HG02610 (cell line): Measurements from ENCODE around the gene LRRC58.
"Not testable (repeated sequence)": the region's sequence is repeated elsewhere in the genome, so short reads cannot be mapped to it uniquely, and the experiment has no call there.

ENCODE experiments used
- ATAC-seq: cut with Tn5 transposase; IDR thresholded peaks from one replicate; pipeline ENCODE4 v1.9.1; 2021; ENCODE audit warnings: mild to moderate bottlenecking, moderate library complexity; ENCODE audit not compliant: unreplicated experiment

Gene LRRC58

DNA sequence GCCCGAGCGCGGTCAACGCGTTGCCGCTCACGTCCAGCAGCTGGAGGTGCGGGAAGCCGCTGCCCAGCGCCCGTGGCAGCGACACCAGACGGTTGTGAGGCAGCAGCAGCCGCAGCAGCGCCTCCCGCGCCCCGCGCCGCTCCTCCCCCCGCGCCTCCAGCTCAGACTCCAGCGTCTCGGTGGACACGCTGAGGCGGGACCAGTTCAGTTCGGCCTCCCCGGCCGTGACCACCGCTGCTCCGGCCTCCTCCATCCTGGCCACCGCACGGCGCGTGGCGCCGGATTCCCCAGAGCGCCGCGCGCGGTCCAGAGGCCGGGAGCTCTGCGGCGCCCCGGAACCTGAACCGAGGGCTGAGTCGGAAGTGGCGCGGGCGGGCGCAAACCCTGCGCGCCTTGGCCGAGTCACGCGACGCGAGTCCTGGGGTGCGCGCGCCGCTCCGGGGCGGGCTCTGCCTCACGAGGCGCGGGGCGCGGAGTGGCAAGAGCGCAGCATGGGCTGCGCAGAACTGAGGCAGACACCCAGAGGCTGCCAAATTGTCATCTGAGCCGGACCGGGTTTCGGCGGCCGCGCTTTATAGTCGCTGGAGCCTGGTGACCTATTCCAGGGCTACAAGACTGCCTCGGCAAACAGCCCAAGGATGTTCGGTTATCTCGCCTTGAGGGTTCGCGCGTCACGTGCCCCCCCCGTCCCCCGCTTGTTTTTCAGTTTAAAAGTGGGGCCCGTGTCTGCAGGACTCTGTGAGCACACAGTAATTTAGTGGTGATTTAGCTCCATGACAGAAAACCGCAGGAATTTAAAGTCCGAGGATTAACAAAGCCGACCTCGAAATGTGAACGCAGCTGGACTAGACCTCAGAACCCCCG lies at the start of gene LRRC58:
Gene LRRC58, minus strand, starts transcription at position 364 of the 864 bp plus-strand sequence. Its CDS starts 111 bp downstream, at position 253.
- peak; percentile 89 for ATAC-seq

DNA sequence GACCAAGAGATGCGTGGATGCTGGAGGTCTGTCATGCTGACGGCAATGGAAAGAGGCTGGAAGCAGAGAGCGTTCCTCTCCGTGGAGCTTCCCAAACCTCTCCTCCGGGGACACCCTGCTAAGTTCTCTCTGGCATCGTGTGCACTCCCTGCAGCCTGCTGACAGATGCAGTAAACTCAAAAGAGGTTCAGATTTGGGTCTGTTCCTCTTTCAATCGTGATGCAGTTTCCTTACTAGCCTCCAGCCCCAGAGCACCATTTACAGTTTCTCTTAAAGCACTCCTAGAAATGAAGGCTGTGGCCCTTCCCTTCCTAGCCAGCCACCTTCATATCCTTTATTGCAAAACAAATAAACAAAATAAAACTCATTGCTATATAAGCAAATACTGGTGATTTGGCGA lies 47.3 kb upstream of the LRRC58 start:
- ATAC-seq: no peak

DNA sequence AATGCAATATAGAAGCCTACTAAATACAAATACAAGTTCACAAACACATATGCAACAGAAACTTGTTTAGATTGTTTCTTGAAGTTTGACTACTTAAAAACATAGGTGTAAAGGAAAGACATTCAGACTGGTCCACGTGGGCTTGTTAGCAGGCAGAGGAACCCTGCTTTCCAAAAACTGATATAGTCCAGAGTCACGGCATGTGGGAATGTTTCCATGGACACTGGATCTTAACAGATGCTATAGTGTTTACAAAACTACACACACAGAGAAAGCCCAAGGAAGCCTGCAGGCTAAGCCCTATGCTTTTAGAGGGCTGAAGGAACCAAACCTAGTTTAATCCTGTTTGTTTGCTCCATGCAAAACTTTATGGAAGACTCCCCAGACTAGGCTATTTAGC lies 45.2 kb upstream of the LRRC58 start:
- no peak for ATAC-seq

DNA sequence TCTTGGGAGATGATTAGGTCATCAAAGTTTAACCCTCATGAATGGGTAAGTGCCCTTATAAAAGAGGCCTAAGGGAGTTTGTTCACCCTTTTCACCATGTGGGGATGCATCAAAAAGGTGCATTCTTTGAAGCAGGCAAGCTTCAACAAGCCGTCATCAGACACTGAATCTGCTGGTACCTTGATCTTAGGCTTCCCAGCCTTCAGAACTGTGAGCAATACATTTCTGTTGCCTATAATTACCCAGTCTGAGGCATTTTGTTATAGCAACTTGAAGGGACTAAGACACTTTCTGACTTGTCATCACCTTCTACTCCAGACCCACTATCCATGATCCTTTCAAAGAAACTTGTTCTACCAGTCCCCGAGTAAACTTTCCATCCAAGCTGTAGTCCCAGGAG lies 44.6 kb upstream of the LRRC58 start:
- no peak for ATAC-seq

DNA sequence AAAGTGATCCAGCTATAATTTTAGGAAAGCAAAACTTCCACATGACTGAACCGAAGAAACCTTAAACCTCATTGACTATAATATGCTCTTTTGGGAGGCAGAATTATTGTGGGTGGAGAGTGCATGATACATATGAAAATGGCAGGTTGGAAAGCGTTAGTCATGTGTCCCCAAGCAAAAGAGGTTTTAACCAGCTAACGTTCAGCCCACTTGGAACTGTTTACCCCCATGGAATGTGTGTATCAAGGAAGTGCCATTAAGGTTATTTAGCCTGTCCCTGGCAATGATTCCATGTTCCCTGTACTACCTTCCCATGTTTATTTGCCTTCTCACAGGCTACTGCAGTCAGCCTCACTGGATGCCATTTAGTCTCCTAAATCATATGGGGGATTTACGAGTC lies 44.1 kb upstream of the LRRC58 start:
- no peak for ATAC-seq

DNA sequence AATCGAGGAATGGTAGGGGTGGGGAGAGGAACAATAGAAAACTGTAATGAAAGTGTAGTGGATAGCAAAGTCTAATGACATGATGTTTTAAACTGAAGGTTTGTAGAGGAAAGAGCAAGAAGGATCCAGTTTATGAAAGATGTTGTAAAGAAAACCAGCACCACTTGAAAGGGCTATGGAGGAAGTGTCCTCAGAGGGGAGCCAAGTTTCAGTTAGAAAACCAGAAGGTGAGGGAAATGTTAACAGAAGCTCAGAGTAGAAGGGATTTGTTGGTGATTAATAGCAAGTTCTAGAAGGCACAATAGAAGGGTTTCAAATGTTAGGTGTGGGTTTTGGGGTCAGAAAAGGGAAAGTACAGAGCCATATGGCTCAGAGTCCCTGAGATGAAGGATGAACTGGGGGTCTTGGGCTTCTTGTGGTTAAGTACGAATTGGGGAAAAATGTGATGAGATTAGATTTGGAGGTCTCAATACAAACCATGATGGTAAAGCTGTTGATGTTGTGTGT lies 33.8 kb upstream of the LRRC58 start:
- ATAC-seq: peak; percentile 55

DNA sequence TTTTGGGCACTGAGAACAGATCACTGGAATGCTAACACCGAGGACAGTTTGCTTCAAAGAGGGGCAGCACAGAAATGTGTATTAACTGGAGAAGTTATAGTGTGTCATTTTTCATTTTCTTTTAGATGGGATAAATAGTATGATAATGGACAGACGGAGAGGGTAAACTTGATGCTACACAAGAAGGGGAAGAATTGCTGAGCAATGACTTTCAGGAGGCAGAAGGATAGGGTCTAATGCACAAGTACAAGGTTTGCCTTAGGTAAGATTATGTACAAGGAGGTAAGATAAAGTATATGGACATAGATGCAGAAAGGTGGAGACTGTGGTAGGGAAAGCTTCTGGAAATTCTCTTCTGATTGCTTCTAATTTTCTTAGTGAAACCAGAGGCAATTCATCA lies 32.3 kb upstream of the LRRC58 start:
- ATAC-seq: no peak

DNA sequence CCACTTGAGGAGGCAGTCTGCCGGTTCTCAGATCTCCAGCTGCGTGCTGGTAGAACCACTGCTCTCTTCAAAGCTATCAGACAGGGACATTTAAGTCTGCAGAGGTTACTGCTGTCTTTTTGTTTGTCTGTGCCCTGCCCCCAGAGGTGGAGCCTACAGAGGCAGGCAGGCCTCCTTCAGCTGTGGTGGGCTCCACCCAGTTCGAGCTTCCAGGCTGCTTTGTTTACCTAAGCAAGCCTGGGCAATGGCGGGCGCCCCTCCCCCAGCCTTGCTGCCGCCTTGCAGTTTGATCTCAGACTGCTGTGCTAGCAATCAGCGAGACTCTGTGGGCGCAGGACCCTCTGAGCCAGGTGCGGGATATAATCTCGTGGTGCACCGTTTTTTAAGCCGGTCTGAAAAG lies 28.8 kb upstream of the LRRC58 start:
- ATAC-seq: not testable (repeated sequence)

DNA sequence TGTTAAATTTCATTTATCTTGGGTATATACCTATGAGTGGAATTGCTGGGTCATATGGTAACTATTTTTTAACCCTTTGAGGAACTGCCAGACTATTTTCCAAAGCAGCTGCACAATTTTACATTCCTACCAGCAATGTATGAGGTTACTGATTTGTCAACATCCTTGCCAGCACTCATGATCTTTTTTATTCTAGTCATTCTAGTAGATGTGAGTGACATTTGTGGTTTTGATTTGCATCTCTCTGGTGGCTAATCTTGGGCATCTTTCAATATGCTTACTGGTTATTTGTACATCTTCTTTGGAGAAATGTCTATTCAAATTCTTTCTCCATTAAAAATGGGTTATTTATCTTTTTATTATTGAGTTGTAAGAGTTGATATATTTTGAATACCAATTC lies 21.3 kb upstream of the LRRC58 start:
- ATAC-seq: peak; percentile 71

DNA sequence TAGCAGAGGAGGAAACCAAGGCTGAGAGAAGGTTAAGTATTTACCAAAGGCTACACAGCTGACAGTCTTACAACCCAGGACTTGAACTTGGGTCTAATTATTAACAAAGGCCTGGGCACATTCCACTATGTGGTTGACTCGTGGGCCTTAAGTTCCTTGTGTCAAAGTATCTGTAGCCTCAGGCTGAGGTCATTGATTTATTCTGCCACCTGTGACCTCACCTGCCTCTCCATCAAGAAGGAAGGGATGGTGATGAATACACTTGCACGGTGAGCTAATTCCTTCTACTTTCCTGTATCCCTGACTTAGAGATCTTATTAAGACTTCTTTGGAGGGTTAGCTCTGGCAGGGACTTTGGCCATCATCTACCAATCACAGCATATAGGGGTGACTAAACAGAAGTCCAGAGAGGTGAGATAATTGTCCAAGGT lies 19.9 kb upstream of the LRRC58 start:
- no peak for ATAC-seq

DNA sequence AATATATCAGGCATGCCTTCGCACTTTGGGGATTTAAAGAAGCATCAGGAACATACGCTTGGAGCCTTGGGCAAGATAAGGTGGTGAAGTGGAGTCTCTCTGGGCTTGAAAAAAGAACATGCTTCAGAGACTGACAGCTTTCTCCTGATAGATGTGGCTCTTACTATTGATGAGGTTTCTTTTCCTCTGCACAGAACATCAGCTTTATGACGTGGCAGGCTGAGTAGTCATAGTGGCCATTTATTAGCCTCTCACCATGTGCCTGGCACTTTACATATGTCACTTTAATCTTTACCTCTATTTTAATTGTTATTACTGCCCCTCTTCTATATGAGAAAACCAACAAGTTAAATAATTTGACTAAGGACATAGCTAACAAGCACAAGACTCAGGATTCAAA lies 19.0 kb upstream of the LRRC58 start:
- ATAC-seq: no peak

DNA sequence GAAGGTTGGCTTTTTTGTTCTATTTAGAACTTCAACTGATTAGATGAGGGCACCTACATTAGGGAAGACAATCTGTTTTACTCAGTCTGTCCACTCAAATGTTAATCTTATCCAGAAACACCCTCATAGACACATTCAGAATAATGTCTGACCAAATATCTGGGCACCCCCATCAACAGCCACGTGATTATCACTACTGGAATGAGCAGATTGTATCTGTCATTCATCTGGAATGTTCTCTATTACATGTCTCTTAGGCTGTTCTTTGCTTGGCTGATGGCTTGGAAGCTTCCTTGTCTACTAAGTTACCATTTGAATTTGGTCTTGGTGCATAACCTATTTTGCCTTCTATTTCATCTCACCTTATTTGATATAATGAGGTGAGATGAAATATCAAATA lies 15.7 kb upstream of the LRRC58 start:
- ATAC-seq: no peak

DNA sequence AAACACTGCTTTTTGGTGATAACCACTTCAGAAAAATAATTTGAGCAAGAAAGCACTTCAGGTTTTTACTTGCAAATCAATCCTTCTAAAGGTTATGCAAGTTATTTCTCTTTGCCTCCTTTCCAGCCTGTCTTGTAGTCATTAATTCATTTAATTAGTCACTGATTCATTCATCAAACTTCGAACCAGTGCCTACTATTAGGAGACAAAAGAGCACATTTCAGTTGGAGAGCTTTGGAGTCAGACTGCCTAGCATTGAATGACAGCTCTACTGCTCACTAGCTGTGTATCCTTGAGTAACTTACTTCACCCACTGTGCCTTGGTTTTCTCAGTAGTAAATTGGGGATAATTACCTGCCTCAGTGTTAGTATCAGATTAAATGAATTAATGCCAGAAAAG lies 14.9 kb upstream of the LRRC58 start:
- ATAC-seq: no peak

DNA sequence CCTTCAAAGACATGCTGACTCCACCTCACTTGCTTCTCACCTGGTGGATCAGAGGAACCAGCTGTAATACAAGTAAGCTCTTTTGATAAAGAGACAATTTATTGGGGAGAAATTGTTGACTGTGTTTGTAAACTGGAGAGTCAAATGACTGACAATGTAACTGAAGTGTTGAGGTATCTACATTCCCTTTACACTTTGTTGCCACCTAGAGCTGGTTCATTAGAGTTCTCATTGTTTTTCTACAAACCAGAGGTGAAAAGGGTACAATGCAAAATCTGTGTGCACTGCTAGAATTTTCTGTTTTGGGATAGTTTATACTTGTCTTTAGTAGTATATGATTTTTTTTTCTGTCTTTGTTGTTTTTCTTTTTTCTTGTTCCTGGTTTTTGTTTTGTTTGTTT lies 8.7 kb upstream of the LRRC58 start:
- ATAC-seq: no peak

DNA sequence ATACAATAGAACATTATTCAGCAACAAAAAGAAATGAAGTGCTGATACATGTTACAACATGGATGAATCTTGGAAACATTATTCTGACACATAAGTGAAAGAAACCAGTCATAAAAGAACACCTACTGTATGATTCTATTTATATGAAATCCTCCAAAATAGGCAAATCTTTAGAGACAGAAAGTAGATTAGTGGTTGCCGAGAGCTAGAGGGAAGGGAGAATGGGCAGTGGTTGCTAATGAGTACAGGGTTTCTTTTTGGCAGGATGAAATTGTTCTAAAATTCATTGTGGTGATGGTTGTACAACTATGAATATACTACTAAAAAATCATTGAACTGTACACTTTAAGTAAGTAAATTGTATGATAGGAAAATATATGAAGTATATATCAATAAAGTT lies 6.3 kb upstream of the LRRC58 start:
- no peak for ATAC-seq

DNA sequence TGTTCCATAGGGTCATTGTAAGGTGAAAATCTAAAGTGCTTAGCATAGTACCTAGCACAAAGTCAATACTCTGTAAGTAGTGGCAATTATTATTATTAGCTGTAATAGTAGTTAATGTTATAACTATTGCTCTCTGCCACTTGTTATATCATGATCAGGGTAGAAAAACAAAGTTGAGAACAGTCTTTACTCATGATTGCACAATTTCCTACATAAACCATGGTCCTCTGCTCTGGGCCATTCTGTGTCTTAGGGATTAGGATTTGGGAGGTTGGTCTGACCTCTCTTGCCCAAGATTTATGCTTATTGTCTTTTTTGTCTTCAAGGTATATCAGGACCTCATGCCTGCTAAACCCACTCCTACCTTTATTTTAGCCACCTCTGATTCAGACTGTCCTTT lies 4.3 kb upstream of the LRRC58 start:
- ATAC-seq: no peak

DNA sequence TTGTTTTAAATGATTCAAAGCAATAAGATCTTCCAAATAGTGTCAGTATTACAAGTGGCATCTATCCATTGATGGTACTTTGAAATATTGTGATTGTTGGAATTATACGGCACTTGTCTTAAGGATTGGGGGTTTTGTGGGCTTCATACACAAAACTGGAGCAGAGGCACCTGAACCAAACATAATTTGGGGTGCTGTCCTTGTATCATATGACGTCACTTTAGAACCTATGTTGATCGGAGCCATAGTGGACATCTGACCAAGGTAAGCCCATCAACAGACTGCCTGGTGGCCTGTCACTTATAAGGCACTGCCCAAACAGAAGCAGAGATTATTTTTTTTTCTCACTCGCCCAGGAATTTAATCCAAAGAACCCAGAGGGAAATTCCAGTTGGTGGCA lies 2.9 kb upstream of the LRRC58 start:
- no peak for ATAC-seq

DNA sequence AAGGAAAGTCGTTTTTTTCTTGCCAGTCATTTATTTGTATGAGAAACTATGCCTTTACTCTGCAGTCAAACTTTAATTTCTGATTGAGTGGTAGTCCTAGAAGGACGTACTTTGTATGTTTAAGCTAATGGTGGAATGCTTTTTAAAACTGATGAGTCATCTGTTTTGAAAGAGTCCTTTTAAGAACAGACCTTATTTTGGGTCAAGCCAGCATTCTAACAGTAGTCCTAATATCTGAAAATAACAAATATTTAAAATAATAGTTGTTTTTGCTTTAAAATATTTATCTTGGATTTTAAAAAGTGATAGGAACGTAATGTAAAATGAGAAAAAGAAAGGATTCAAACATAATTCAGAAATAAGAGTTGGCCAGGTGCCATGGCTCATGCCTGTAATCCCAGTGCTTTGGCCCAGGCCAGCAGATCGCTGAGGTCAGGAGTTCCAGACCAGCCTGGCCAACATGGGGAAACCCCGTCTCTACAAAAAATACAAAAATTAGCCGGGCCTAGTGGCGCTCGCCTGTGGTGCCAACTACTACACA lies 1.3 kb upstream of the LRRC58 start:
- ATAC-seq: no peak

DNA sequence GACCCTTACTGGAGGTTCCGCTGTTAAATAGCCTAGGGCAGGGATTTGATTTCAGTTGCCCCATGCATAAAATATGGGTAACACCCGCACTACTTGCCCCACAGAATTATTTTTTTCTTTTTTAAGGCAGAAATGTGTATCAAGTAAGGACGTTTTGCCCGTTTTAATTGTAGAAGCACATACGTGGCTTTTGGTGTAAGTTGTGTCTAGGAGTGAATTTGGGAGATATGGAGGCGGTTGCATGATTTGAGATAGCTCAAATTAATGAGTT lies 636 bp upstream of the LRRC58 start:
- no peak for ATAC-seq

DNA sequence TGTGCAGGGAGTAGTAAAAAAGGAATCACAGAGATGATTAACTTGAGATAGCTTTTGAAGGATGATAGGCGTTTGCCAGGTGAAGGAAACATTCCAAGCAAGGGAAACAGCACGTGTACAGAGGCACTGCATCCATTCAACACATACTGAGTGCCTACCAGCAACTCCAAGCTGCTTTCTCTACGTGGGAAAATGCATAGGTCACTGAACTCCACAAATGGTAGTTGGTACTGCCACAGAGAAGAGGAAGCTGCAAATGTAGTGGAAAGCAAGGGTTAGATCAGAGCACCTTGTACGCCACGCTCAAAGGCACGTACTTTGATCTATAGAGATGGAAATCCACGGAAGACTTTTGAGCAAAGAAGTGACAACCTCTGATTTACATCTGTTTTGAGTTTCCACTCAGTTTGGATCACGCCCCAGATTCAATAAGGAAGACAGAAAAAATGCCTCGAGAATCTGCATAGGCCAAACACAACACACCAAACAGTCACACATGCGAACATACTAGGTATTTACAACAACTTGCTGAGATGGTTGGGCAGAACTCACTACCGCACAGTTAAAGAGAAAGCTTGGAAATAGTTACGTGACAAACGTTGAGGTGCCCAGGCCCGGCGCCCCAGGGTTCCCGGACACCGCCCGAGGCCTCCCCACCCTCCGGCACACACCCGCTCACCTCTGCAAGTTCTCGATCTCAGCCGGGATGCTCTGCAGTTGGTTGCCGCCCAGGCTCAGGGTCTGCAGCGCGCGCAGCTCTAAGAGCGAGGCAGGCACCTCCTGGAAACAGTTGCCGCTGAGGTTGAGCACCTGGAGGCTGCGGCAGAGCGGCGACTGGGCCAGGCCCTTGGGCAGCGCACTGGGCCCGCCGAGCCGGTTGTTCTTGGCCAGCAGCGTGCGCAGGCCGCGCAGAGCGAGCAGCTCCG lies 826 bp downstream of the LRRC58 start:
- ATAC-seq: peak; percentile 48

DNA sequence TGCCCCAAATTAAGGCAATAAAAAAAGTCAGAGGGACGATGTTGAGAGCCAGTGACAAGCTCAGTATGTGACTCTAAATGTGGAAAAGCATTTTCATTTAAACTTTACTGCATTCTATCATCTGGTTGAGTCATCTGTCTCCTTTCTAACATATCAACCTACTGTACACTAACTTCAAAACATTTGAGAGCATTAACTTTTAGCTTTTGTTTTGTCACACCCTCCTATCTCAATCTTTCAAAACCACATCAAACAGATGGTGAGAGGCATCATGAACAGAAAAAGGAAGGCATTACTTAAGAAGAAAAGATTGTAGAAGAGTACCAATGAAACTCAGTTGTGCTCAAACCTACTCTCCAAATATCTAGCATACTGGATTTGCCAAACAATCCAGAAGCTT lies 4.8 kb downstream of the LRRC58 start:
- peak; percentile 27 for ATAC-seq
